Mesothelial cell of epicardium (in vitro differentiated cells): ENCODE results near the gene CCDC88C. TPM values are rescaled to one million over a fixed set of nuclear protein-coding genes. Genes with fewer than 3 reads are reported as not detected.

ENCODE experiments used
- DNase-seq, 2 experiments: peaks; one replicate each; pipeline ENCODE4 v3.0.0; 2021; ENCODE audit warnings: low spot score in 2 of 2; ENCODE audit not compliant: unreplicated experiment in 2 of 2
- H3K27ac Mint-ChIP-seq: 2 replicates; pipeline ENCODE4 v1.8.0; 2021; ENCODE audit warnings: mixed read lengths
- H3K27me3 Mint-ChIP-seq: 2 replicates; pipeline ENCODE4 v1.8.0; 2021; ENCODE audit warnings: low read depth, mixed read lengths
- H3K36me3 Mint-ChIP-seq: 2 replicates; pipeline ENCODE4 v1.8.0; 2021; ENCODE audit warnings: mixed read lengths
- H3K4me1 Mint-ChIP-seq: 2 replicates; pipeline ENCODE4 v1.8.0; 2021; ENCODE audit warnings: mixed read lengths
- H3K4me3 Mint-ChIP-seq: 2 replicates; pipeline ENCODE4 v1.8.0; 2021; ENCODE audit warnings: mild to moderate bottlenecking, moderate library complexity, mixed read lengths
- H3K9me3 Mint-ChIP-seq: 2 replicates; pipeline ENCODE4 v1.8.0; 2021; ENCODE audit warnings: mixed read lengths
- CTCF ChIP-seq: fragments of 200-600 bp; sonication (generic); IDR thresholded peaks from one replicate; pipeline ENCODE4 v1.5.0; 2021; ENCODE audit warnings: antibody characterized with exemption; ENCODE audit not compliant: unreplicated experiment
- total RNA-seq: library from RNA; stranded (reverse); gene quantifications from 3 replicates; pipeline ENCODE4 v1.2.1, GENCODE V29; 2021

The CCDC88C gene
- total RNA-seq, 1 donor from 2014 or later: 23.7 TPM

GRCh38 chr14:91243074-91243471 is 174.5 kb downstream of the CCDC88C start:
- H3K4me1 Mint-ChIP-seq: no peaks in the 10 kb centered on the region
- TF ChIP-seq CTCF: no peak
- DNase-seq: no peak
- peaks cover 6% of the 10 kb centered on the region for H3K27me3 Mint-ChIP-seq
- H3K27ac Mint-ChIP-seq: no peak overlapping the region
- peaks cover 29% of the 10 kb centered on the region for H3K9me3 Mint-ChIP-seq
- no peak overlapping the region for H3K4me3 Mint-ChIP-seq
- no peaks in the 10 kb centered on the region for H3K36me3 Mint-ChIP-seq

DNA sequence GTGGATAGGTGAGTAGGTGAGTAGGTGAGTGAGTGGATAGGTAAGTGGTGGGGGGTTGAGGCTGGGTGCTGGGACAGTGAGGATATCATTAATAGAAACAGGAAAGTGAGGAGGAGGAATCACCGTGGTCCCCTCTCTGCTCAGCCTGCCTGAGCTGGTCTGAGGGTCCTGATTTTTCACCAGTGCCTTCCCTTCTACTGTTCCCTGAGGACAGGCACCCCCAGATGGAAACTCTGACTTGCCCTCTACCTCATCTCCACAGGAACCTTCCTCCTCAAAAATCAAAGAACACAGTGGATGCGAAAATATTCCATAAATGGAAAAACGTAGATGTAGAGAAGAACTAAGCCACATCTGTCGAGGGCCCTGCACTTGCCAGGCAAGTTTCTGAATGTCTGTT is 175.0 kb downstream of the CCDC88C start:
- no peak overlapping the region for H3K4me3 Mint-ChIP-seq
- no peak for TF ChIP-seq CTCF
- no peaks in the 10 kb centered on the region for H3K4me1 Mint-ChIP-seq
- H3K27ac Mint-ChIP-seq: no peak overlapping the region
- H3K9me3 Mint-ChIP-seq: peaks cover 29% of the 10 kb centered on the region
- DNase-seq: no peak
- H3K27me3 Mint-ChIP-seq: peaks cover 6% of the 10 kb centered on the region
- no peaks in the 10 kb centered on the region for H3K36me3 Mint-ChIP-seq

GRCh38 chr14:91241863-91242262 is 175.8 kb downstream of the CCDC88C start:
- Mint-ChIP-seq H3K4me3 (no peak overlapping the region), H3K36me3 (no peaks in the 10 kb centered on the region), H3K27me3 (peaks cover 6% of the 10 kb centered on the region), H3K4me1 (no peaks in the 10 kb centered on the region), H3K9me3 (peaks cover 24% of the 10 kb centered on the region), H3K27ac (no peak overlapping the region)
- no peak for DNase-seq
- TF ChIP-seq CTCF: no peak

DNA sequence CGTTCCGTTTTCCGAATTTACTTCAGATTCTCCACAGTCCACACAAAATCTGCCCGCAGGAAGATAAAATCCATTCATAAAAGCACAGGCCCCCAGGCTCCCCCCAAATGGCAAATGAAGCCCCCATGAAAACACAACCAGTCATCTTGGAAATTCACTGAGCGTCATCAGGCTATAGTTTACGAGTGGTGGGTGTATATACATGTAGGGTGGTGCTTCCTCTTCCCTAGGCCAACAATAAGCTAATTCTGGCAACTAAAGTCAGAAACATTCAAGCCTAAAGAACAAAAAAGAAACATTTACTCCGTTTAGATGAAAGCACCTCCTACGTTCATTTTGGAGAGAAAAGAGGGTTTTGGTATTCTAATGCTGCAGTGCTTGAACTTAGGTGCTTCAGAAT is 179.0 kb downstream of the CCDC88C start:
- peaks cover 6% of the 10 kb centered on the region for H3K27me3 Mint-ChIP-seq
- no peak for DNase-seq
- H3K4me1 Mint-ChIP-seq: no peaks in the 10 kb centered on the region
- TF ChIP-seq CTCF: no peak
- H3K9me3 Mint-ChIP-seq: peaks cover 24% of the 10 kb centered on the region
- peaks cover 5% of the 10 kb centered on the region for H3K36me3 Mint-ChIP-seq
- no peak overlapping the region for H3K27ac Mint-ChIP-seq
- H3K4me3 Mint-ChIP-seq: no peak overlapping the region

DNA sequence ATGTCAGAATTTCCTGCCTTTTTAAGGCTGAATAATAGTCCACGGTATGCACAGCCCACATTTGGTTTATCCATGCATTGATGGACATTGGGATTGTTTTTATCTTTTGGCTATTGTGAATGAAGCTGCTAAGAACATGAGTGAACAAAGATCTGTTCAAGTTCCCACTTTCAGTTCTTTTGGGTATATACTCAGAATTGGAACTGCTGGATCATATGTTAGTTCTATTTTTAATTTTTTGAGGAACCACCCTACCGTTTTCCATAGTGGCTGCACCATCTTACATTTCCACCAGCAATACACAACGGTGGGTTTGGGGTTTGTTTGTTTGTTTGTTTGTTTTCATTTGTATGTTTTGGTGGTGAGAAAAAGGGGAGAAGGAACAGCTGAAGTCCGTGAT is 179.5 kb downstream of the CCDC88C start:
- H3K9me3 Mint-ChIP-seq: peaks cover 24% of the 10 kb centered on the region
- peaks cover 6% of the 10 kb centered on the region for H3K27me3 Mint-ChIP-seq
- no peak overlapping the region for H3K4me3 Mint-ChIP-seq
- H3K36me3 Mint-ChIP-seq: peaks cover 5% of the 10 kb centered on the region
- no peak for TF ChIP-seq CTCF
- H3K4me1 Mint-ChIP-seq: no peaks in the 10 kb centered on the region
- no peak overlapping the region for H3K27ac Mint-ChIP-seq
- DNase-seq: no peak

DNA sequence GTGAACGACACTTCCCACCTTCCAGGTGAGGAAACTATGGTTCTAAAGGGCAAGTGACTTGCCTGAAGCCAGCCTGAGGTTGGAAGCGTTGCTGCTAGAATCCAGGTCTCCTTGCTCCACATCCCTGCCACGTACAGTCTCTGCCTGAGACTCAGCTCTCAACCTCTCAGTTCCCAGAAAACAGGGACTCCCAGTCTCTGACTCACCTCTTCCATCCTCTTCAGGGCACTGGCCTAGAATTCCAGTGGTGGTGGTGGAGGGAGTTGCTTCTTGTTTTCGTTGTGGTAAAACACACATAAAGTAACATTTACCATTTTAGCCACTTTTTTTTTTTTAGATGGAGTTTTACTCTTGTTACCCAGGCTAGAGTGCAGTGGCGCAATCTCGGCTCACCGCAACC is 180.4 kb downstream of the CCDC88C start:
- peaks cover 28% of the 10 kb centered on the region for H3K9me3 Mint-ChIP-seq
- H3K4me1 Mint-ChIP-seq: no peaks in the 10 kb centered on the region
- H3K4me3 Mint-ChIP-seq: no peak overlapping the region
- peaks cover 6% of the 10 kb centered on the region for H3K27me3 Mint-ChIP-seq
- no peak overlapping the region for H3K27ac Mint-ChIP-seq
- peaks cover 9% of the 10 kb centered on the region for H3K36me3 Mint-ChIP-seq
- DNase-seq: no peak
- no peak for TF ChIP-seq CTCF
